Measurements from ENCODE around the gene MERTK. TPM values are rescaled to one million over a fixed set of nuclear protein-coding genes. Genes with fewer than 3 reads are reported as not detected.
"Not testable (repeated sequence)": the region's sequence is repeated elsewhere in the genome, so short reads cannot be mapped to it uniquely, and the experiment has no call there.

Gene MERTK
- total RNA-seq, 1 experiment from 2014 or later = 0.25 TPM

- not testable (repeated sequence) for DNase-seq (ENCODE audit: low read depth)
Observed at GRCh38 chr2:111909997-111910396, 11.6 kb downstream of the MERTK start.

- DNase-seq (ENCODE audit: low read depth) = no peak
Observed at GRCh38 chr2:111910609-111911277, 12.3 kb downstream of the MERTK start.

- not testable (repeated sequence) for DNase-seq (ENCODE audit: low read depth)
Observed at GRCh38 chr2:111911295-111911977, 13.0 kb downstream of the MERTK start.

GRCh38 chr2:111912547-111912946, 14.1 kb downstream of the MERTK start:
- DNase-seq (ENCODE audit: low read depth) = no peak

GRCh38 chr2:111917106-111917505, 18.7 kb downstream of the MERTK start:
- DNase-seq (ENCODE audit: low read depth) = no peak

GRCh38 chr2:111918383-111918806, 20.0 kb downstream of the MERTK start:
- no peak for DNase-seq (ENCODE audit: low read depth)

- no peak for DNase-seq (ENCODE audit: low read depth)
Observed at GRCh38 chr2:111919365-111919764, 21.0 kb downstream of the MERTK start.

GRCh38 chr2:111919794-111920608, 21.6 kb downstream of the MERTK start:
- DNase-seq (ENCODE audit: low read depth) = peak; percentile 53

- DNase-seq (ENCODE audit: low read depth) = no peak
Observed at GRCh38 chr2:111923276-111923804, 24.9 kb downstream of the MERTK start.

GRCh38 chr2:111924617-111925107, 26.3 kb downstream of the MERTK start:
- DNase-seq (ENCODE audit: low read depth) = no peak

GRCh38 chr2:111927723-111928122, 29.3 kb downstream of the MERTK start:
- no peak for DNase-seq (ENCODE audit: low read depth)

GRCh38 chr2:111930409-111930808, 32.0 kb downstream of the MERTK start:
- no peak for DNase-seq (ENCODE audit: low read depth)

GRCh38 chr2:111930875-111931274, 32.5 kb downstream of the MERTK start:
- DNase-seq (ENCODE audit: low read depth) = peak; percentile 88

GRCh38 chr2:111932841-111933291, 34.5 kb downstream of the MERTK start:
- no peak for DNase-seq (ENCODE audit: low read depth)

- DNase-seq (ENCODE audit: low read depth) = not testable (repeated sequence)
Observed at GRCh38 chr2:111933900-111934299, 35.5 kb downstream of the MERTK start.

GRCh38 chr2:111936881-111937280, 38.5 kb downstream of the MERTK start:
- DNase-seq (ENCODE audit: low read depth) = no peak

GRCh38 chr2:111938392-111938791, 40.0 kb downstream of the MERTK start:
- DNase-seq (ENCODE audit: low read depth) = no peak

- DNase-seq (ENCODE audit: low read depth) = no peak
Observed at GRCh38 chr2:111940333-111941196, 42.2 kb downstream of the MERTK start.

GRCh38 chr2:111941531-111941930, 43.1 kb downstream of the MERTK start:
- no peak for DNase-seq (ENCODE audit: low read depth)

GRCh38 chr2:111944531-111945210, 46.3 kb downstream of the MERTK start:
- no peak for DNase-seq (ENCODE audit: low read depth)
